Esophagus muscularis mucosa (tissue), 4 donors: ENCODE measurements around the gene LETM1.

Experiments
- EP300 ChIP-seq: sonication (generic); formaldehyde crosslinking; IDR thresholded peaks from one replicate; pipeline ENCODE4 v1.6.1; 2017; ENCODE audit warnings: antibody characterized with exemption
- POLR2A ChIP-seq: fragments of 450-650 bp; IDR thresholded peaks from one replicate; pipeline ENCODE4 v1.6.1; 2017; ENCODE audit warnings: antibody characterized with exemption, moderate library complexity, mild to moderate bottlenecking, low read depth
- POLR2AphosphoS5 ChIP-seq, 2 donors: sonication (generic); formaldehyde crosslinking; IDR thresholded peaks; one replicate each; pipeline ENCODE4 v1.6.1; 2017; ENCODE audit warnings: antibody characterized with exemption in 2 of 2
- TF ChIP-seq, protein P1 (sequence below), 3 experiments: fragments of 200-600 bp in 2 of 3; fragments of 450-650 bp in 1 of 3; sonication (generic) in 2 of 3; IDR thresholded peaks; one replicate each; pipeline ENCODE4 v1.5.1; 2017 to 2019; ENCODE audit warnings: antibody characterized with exemption in 3 of 3, mild to moderate bottlenecking in 2 of 3, moderate library complexity in 1 of 3

DNA sequence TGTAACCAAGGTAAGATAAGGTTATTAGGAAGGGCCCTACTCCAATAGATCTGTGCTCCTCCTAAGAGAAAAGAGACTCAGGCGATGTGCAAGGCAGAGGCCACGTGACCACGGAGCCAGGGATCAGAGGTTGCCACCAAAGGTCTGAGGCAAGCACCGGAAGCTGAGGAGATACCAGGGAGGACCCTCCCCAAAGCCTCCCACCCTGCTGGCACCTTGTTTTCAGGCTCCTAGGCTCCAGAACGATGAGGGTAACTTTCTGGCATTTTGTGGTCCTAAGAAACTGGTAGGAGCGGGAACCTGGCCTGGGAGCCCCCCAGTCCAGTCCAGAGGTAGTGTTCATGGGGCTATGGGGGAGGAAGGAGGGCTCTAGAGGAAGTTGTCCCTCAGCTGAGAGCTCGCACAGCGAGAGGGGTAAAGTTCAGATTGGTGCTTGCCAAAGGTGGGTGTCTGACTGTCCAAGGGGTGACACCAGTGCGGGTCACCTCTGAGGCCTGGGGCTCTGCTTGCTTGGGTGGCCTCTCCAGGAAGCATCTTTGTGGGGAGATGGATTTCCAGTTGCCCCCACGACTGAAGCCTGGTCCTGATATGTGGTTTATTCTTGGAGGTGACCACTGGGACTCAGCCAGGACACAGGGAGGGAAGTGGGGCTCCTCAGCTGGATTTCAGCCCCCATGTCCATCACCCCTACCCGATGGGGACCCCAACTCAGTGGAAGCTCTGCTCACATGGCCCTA lies 7.5 kb upstream of the LETM1 start:
- TF ChIP-seq, protein P1, sequence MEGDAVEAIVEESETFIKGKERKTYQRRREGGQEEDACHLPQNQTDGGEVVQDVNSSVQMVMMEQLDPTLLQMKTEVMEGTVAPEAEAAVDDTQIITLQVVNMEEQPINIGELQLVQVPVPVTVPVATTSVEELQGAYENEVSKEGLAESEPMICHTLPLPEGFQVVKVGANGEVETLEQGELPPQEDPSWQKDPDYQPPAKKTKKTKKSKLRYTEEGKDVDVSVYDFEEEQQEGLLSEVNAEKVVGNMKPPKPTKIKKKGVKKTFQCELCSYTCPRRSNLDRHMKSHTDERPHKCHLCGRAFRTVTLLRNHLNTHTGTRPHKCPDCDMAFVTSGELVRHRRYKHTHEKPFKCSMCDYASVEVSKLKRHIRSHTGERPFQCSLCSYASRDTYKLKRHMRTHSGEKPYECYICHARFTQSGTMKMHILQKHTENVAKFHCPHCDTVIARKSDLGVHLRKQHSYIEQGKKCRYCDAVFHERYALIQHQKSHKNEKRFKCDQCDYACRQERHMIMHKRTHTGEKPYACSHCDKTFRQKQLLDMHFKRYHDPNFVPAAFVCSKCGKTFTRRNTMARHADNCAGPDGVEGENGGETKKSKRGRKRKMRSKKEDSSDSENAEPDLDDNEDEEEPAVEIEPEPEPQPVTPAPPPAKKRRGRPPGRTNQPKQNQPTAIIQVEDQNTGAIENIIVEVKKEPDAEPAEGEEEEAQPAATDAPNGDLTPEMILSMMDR (IDR thresholded peaks at IDR 0.05) = no peak
- TF ChIP-seq EP300 = no peak
- TF ChIP-seq POLR2A = no peak
- TF ChIP-seq POLR2AphosphoS5 (IDR thresholded peaks at IDR 0.05) = no peak
